Activated CD4-positive, alpha-beta T cell treated with anti-CD3 and anti-CD28 coated beads for 48 hours (primary cell): ENCODE data around the gene PPA1.
"Not testable (repeated sequence)": the region's sequence is repeated elsewhere in the genome, so short reads cannot be mapped to it uniquely, and the experiment has no call there.

Source experiments
- DNase-seq: peaks from one replicate; pipeline ENCODE4 v3.0.0-alpha.2; 2020

The PPA1 gene

GRCh38 chr10:70206762-70207161 lies 26.5 kb downstream of the PPA1 start:
- no peak for DNase-seq

GRCh38 chr10:70201105-70201504 lies 32.1 kb downstream of the PPA1 start:
- no peak for DNase-seq

- no peak for DNase-seq
These were observed 34.3 kb downstream of the PPA1 start for GRCh38 chr10:70198696-70199466.

DNA sequence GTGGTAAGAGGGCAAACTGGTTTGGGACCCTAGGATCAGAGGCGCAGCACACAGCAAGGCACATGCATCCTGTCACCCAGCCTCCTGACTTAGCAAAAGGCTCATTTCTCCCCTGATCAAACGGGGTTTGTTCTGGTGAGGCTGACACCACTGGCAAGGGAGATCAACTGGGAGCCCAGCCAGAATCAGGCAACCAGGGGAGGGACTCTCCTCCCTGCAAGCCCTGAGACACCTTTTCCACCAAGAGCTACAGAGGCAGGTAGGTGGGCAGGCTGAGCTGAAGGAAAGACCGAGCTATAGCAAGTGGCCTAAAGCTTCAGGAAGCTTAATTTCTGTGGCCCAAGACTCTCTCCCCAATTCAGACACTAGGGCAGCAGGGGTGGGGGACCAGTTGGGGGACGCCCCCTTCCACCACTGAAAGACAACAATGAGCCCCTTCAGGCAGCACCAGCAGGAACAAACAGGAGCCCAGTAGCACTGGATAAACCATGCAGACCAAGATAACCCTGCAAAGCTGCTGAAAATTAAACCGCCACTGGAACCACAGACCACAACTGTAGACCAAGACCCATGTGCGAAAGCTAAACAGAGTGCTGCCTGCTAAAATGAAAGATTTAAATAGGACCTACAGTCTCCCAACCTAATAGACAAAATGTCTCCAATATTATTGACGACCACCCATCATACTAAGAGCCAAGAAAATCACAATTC lies 35.8 kb downstream of the PPA1 start:
- no peak for DNase-seq

GRCh38 chr10:70193391-70193844 lies 39.8 kb downstream of the PPA1 start:
- no peak for DNase-seq

DNA sequence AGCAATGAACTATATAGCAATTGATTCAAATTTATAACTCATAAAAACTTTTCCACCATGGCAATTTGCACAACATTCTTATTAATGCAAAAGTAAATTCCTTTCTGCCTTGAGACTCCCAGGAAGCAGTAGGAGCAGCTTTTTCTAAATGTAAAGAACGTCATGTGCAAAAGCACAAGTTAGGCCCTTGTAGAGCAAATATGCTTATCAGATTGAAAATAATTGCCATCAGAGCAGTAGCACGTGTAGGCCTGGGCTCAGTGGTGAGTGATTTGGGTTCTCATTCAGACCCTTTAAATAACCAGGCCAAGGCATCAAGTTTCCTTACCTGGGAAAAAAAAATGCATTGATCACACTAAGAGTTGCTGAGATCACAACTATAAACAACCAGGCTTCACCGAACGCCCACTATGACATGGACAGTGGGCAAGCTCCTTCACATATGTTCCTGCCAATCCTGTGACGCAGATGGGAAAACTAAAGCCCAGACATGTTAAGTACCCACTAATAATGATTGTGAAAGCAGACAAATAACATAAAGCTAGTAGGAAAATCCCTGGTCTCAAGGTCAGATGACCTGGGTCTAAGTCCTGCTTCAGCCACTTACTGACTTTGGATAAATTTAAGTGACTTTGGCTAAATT lies 40.8 kb downstream of the PPA1 start:
- DNase-seq: no peak

DNA sequence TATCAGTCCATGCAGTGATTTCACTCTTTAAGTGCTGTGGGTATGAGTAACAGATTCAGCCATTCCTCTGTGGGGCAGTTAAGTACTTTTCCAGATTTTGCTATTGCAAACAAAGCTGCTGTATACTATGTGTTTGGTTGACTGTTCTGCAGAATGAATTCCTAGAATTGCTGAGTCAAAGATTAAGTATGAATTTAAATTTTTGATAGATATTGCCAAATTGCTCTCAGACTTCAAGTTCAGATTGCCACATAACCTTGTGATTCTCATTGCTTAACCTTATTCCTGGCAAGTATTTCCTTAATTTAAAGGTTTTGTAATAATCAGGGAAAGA lies 41.3 kb downstream of the PPA1 start:
- DNase-seq: no peak

DNA sequence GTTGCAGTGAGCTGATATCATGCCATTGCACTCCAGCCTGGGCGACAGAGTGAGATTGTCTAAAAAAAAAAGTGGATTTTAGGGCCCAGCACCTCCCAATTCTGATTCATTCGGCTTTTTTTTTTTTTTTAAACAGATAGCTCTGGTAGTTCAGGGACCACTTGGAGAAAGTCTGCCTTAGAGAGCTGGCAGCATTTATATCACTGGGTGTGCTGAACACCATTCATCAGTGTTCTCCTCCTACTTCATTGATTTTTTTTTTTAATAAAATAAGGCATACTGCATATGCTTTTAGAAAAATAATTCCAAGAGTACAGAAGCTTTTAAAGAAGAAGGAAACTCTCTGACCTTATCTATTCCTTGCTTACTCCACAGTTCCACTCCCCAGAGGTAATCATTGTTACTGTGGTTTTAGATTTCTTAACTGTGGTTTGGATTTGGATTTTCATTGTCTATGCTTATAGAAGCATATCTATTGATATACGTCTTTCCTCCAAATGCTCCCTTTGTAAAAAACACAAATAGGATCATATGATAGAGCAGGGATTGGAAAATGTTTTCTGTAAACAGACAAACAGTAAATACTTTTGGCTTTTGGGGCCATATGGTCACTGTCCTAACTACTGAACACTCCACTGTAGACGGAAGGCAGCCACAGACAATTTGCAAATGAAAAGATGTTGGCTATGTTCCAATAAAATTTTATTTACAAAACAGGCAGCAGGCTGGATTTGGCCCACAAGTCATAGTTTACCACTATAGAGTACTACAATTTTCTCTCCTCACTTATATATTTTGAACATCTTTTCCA lies 41.9 kb downstream of the PPA1 start:
- DNase-seq: no peak

- no peak for DNase-seq
These were observed 42.6 kb downstream of the PPA1 start for GRCh38 chr10:70190581-70190980.

GRCh38 chr10:70190102-70190501 lies 43.1 kb downstream of the PPA1 start:
- DNase-seq: no peak

GRCh38 chr10:70188768-70189167 lies 44.5 kb downstream of the PPA1 start:
- DNase-seq: no peak

DNA sequence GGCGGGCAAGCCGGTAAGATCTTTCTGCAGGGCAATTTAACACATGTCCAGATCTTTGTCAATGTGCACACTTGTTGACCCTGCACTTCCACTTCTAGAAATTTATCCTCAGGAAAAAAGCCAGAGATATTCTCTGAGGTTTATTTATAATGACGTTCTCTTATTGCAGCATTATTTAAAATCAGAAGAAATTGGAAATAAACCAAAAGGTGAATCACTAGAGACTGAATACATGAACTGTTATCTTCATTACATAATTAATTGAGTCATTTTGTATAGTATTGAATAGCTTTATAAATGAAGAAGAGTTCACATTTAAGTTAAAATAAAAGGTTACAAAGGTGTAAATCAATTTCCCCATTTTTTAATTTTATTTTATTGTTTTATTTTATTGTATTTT lies 46.7 kb downstream of the PPA1 start:
- DNase-seq: no peak

DNA sequence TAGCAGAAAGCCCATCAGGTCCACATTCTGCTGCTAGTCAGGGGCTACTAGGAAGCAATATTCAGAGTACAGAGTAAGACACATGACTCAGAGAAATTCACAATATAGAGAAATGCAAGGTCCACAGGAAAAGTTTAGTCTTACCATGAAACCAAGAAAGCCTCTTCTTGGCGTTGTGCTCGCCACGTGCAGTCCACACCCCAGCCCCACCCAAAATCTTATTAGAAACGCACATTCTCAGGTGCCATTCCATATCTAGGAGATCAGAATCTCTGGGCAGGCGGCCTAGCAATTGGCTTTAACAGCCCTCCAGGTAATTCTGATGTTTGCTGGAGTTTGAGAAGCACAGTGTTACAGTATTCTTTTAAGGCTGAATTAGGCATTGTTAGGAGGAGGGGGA lies 47.1 kb downstream of the PPA1 start:
- no peak for DNase-seq

- no peak for DNase-seq
These were observed 49.9 kb downstream of the PPA1 start for GRCh38 chr10:70183304-70183703.

DNA sequence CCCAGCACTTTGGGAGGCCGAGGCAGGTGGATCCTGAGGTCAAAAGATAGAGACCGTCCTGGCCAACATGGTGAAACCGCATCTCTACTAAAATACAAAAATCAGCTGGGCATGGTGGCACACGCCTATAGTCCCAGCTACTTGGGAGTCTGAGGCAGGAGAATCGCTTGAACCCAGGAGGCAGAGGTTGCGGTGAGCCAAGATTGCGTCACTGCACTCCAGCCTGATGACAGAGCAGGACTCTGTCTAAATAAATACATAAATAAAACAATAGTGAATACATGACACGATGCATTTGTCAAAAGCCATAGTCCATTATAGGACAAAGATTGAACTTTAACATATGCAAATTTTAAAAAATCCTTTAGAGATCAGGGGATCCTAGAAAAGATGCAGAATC lies 54.0 kb downstream of the PPA1 start:
- DNase-seq: not testable (repeated sequence)

DNA sequence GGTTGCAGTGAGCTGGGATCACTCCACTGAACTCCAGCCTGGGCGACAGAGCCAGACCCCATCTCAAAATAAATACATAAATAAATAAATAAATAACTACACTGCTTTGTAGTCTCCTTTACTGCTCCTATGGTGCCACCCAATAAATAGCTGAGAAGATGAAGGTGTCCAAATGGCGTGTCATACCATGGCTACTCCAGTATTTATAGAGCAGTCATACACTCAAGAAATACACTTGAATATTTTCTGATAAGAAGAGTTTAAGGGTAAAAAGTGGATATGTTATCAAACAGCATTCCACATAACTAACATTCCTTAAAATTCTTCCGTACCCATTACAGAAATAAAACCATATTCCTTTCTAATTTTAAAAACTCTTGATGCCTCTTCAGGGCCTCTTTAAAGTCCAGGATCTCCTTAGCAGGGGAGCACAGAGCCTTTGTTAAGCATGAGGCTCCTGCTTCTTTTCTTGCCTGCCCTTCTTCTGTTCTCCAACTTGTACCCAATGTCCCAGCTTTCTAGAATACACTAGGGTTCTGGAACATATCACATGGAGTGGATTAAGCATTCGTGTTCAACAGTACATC lies 55.0 kb downstream of the PPA1 start:
- no peak for DNase-seq

DNA sequence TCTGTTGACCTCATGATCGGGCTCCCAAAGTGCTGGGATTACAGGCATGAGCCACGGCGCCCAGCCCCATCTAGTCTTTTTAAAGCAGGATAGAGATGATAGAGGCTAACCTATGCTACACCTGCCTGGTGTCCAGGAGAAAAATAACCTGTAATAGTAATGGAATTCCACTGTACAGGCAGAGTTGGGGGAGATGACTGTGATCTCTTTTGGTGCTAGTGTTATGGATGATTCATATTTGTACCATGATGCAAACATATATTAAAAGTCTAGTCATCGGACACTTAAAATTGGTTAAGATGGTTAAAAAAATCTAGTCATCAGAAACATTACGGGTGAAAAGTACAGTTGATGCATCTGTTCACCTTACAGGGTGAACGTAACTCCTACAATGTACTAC lies 56.8 kb downstream of the PPA1 start:
- no peak for DNase-seq

DNA sequence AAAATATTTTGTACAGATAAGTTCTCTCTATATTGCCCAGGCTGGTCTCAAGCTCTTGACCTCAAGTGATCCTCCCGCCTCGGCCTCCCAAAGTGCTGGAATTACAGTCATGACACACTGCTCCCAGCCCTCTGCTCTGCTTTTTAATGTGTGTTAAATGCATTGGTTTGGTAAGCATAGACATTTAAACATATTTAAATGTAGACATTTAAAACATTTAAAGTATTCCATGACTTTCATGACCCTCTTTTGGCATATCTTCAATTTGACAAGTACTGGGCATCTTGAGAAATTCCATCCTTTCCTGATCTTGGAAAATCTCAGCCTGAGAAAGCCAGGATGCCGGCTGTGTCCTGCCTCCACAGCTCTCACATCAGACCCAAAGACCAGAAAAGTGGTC lies 57.7 kb downstream of the PPA1 start:
- DNase-seq: no peak

GRCh38 chr10:70174058-70174741 lies 59.0 kb downstream of the PPA1 start:
- DNase-seq: peak; percentile 36

- DNase-seq: no peak
These were observed 63.4 kb downstream of the PPA1 start for GRCh38 chr10:70169649-70170364.

- no peak for DNase-seq
These were observed 64.2 kb downstream of the PPA1 start for GRCh38 chr10:70169011-70169410.

DNA sequence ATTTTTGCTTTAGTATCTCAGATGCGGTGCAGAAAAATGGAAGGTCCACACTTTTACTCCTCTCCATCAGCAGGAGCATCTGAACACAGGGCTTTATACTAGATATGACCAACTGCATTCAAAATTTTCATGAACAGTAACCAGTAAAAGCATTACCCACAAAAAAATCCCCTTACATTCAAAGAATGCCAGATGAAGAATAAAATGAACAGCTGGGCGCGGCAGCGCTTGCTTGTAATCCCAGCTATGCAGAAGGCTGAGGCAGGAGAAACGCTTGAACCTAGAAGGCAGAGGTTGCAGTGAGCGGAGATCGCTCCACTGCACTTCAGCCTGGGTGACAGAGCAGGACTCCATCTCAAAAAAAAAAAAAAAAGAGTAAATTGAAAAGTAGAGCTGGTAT lies 66.0 kb downstream of the PPA1 start:
- DNase-seq: no peak
